K562 (cell line): ENCODE results near the gene EGFR. TPM values are rescaled to one million over a fixed set of nuclear protein-coding genes. Genes with fewer than 3 reads are reported as not detected.

Experiments
- ATAC-seq: fragments of 200-7000 bp; cut with Tn5 transposase; 3 replicates; pipeline ENCODE4 v1.9.1; 2020; ENCODE audit warnings: moderate library complexity
- BruUV-seq: library from RNA; stranded (reverse); fragments of 400-500 nt; replicated peaks from 2 replicates; lab custom pipeline; 2021; lab: Mats Ljungman, UMichigan
- CTCF ChIA-PET: fragments of 300-600 bp; formaldehyde crosslinking; extraction: SDS; loops from one replicate; lab custom pipeline; 2021; ENCODE audit warnings: low intra/inter-chr PET ratio; lab: Yijun Ruan, JAX
- POLR2A ChIA-PET: fragments of 300-600, 350-650 bp; sonication (Branson Sonifier 250); formaldehyde crosslinking; extraction: SDS; loops from one replicate; lab custom pipeline; 2021; ENCODE audit warnings: antibody characterized with exemption, inconsistent platforms; lab: Yijun Ruan, JAX
- DNase-seq, 4 experiments: peaks; one replicate each; pipeline versions ENCODE4 v3.0.0 to v3.0.0-alpha.2; 2011 to 2018; ENCODE audit warnings: low spot score in 3 of 4, mixed read lengths in 3 of 4; ENCODE audit errors: extremely low read depth in 1 of 4
- FAIRE-seq: peaks from 2 replicates; lab custom pipeline; 2011; peaks lifted over from hg19 to GRCh38; lab: Jason Lieb, UNC
- H2AFZ ChIP-seq: 2 replicates; pipeline ENCODE4 v1.6.0; 2011; ENCODE audit warnings: low read depth, low read length, control low read depth, inconsistent platforms
- H3K27ac ChIP-seq: fragments of 200-600 bp; 3 replicates; pipeline ENCODE4 v1.8.0; 2011; ENCODE audit warnings: low read depth, mild to moderate bottlenecking, control low read depth, inconsistent platforms, low read length, moderate library complexity, mixed read lengths; ENCODE audit errors: extremely low read depth
- H3K27me3 ChIP-seq, 2 experiments: fragments of 300-600 bp in 1 of 2; 2 replicates in 1 of 2; 3 replicates in 1 of 2; pipeline versions ENCODE4 v1.6.0 to v1.8.0; 2011; ENCODE audit warnings: inconsistent platforms in 2 of 2, low read length in 2 of 2, mild to moderate bottlenecking in 1 of 2, mixed read lengths in 1 of 2, moderate library complexity in 1 of 2; ENCODE audit not compliant: control insufficient read depth in 2 of 2, insufficient read depth in 2 of 2
- H3K36me3 ChIP-seq: fragments of 300-600 bp; 3 replicates; pipeline ENCODE4 v1.8.0; 2011; ENCODE audit warnings: mild to moderate bottlenecking, low read length, inconsistent platforms; ENCODE audit not compliant: control insufficient read depth, insufficient read depth
- H3K4me1 ChIP-seq, 2 experiments: fragments of 200-600 bp in 1 of 2; replicated peaks in 1 of 2; 2 replicates in 1 of 2; 3 replicates in 1 of 2; pipeline versions ENCODE4 v1.5.1 to v1.8.0; 2011; ENCODE audit warnings: inconsistent platforms in 2 of 2, low read length in 2 of 2, mild to moderate bottlenecking in 1 of 2, mixed read lengths in 1 of 2, moderate library complexity in 1 of 2; ENCODE audit not compliant: control insufficient read depth in 2 of 2, insufficient read depth in 2 of 2
- H3K4me2 ChIP-seq: 2 replicates; pipeline ENCODE4 v1.6.1; 2011; ENCODE audit warnings: low read length, control low read depth, inconsistent platforms, mixed read lengths; ENCODE audit not compliant: insufficient read depth
- H3K4me3 ChIP-seq: fragments of 200-600 bp; sonication (generic), shearing (Covaris generic); 2 replicates; pipeline ENCODE4 v1.5.1; 2016; ENCODE audit warnings: control low read depth, inconsistent platforms
- H3K79me2 ChIP-seq: fragments of 200-600 bp; 3 replicates; pipeline ENCODE4 v1.8.0; 2011; ENCODE audit warnings: low read length, inconsistent platforms; ENCODE audit not compliant: control insufficient read depth, insufficient read depth
- H3K9ac ChIP-seq, 2 experiments: 2 replicates each; pipeline versions ENCODE4 v1.6.0 to v1.6.1; 2011; ENCODE audit warnings: low read depth in 2 of 2, low read length in 2 of 2, control low read depth in 1 of 2, inconsistent platforms in 1 of 2, mild to moderate bottlenecking in 1 of 2, mixed read lengths in 1 of 2; ENCODE audit not compliant: insufficient read depth in 1 of 2
- H3K9me1 ChIP-seq: one replicate; pipeline ENCODE4 v1.6.0; 2011; ENCODE audit warnings: inconsistent platforms, mild to moderate bottlenecking, low read length, moderate library complexity; ENCODE audit not compliant: control insufficient read depth, insufficient read depth
- H3K9me3 ChIP-seq: replicated peaks from 2 replicates; pipeline ENCODE4 v1.5.1; 2011; ENCODE audit warnings: low read depth, low read length, inconsistent platforms; ENCODE audit not compliant: control insufficient read depth, insufficient read depth
- H4K20me1 ChIP-seq: replicated peaks from 2 replicates; pipeline ENCODE4 v1.6.1; 2011; ENCODE audit warnings: low read length, inconsistent platforms, mixed read lengths; ENCODE audit not compliant: control insufficient read depth, insufficient read depth
- CEBPZ ChIP-seq: fragments of 150-350 bp; IDR thresholded peaks from 2 replicates; pipeline ENCODE4 v1.6.1; 2014; ENCODE audit warnings: low read depth, mild to moderate bottlenecking, low read length, borderline replicate concordance
- CHCHD3 ChIP-seq: fragments of 250-450 bp; sonication (Bioruptor Pico); IDR thresholded peaks from 2 replicates; pipeline ENCODE4 v2.1.2; 2022; ENCODE audit warnings: mild to moderate bottlenecking
- ELF1 ChIP-seq: fragments of 200-800 bp; sonication (Bioruptor generic); IDR thresholded peaks from 2 replicates; pipeline ENCODE4 v1.6.1; 2016; ENCODE audit warnings: missing genetic modification characterization, missing compliant biosample characterization
- GATAD2B ChIP-seq: fragments of 450-650 bp; IDR thresholded peaks from 2 replicates; pipeline ENCODE4 v1.6.1; 2017; ENCODE audit warnings: mild to moderate bottlenecking, borderline replicate concordance
- HNRNPLL ChIP-seq: fragments of 200-400 bp; formaldehyde crosslinking; IDR thresholded peaks from 2 replicates; pipeline ENCODE4 v1.6.1; 2017; ENCODE audit warnings: low read length, low read depth, mild to moderate bottlenecking; ENCODE audit not compliant: poor library complexity, severe bottlenecking
- KLF10 ChIP-seq: fragments of 250-450 bp; sonication (Bioruptor Pico); IDR thresholded peaks from 2 replicates; pipeline ENCODE4 v1.6.1; 2021; ENCODE audit warnings: matching md5 sums
- MTA1 ChIP-seq: fragments of 450-650 bp; IDR thresholded peaks from 2 replicates; pipeline ENCODE4 v1.6.1; 2017; ENCODE audit warnings: borderline replicate concordance
- SAFB ChIP-seq: fragments of 200-400 bp; formaldehyde crosslinking; IDR thresholded peaks from 2 replicates; pipeline ENCODE4 v1.6.1; 2017; ENCODE audit warnings: low read depth, low read length, borderline replicate concordance
- SMAD1 ChIP-seq: fragments of 150-350 bp; IDR thresholded peaks from 2 replicates; pipeline ENCODE4 v1.6.1; 2014; ENCODE audit warnings: low read length, low read depth; ENCODE audit not compliant: partially characterized antibody
- TCF15 ChIP-seq: fragments of 250-450 bp; sonication (Bioruptor Pico); IDR thresholded peaks from 2 replicates; pipeline ENCODE4 v1.8.0; 2022; ENCODE audit warnings: moderate library complexity, mild to moderate bottlenecking, inconsistent platforms
- TRIM25 ChIP-seq: fragments of 450-650 bp; IDR thresholded peaks from 2 replicates; pipeline ENCODE4 v1.7.0; 2016; ENCODE audit warnings: borderline replicate concordance
- ZBTB2 ChIP-seq: fragments of 450-650 bp; IDR thresholded peaks from 2 replicates; pipeline ENCODE4 v1.6.1; 2016; ENCODE audit warnings: antibody characterized with exemption
- ZFP36 ChIP-seq: fragments of 150-350 bp; IDR thresholded peaks from 2 replicates; pipeline ENCODE4 v1.6.1; 2018; ENCODE audit warnings: low read length, low read depth; ENCODE audit not compliant: partially characterized antibody
- ZNF444 ChIP-seq: fragments of 250-450 bp; sonication (Bioruptor Pico); IDR thresholded peaks from 2 replicates; pipeline ENCODE4 v1.4.0; 2020; ENCODE audit warnings: mild to moderate bottlenecking, moderate library complexity
- WGBS: fragments of 100-300 bp; shearing (Covaris generic); methylation state at CpG from one replicate; pipeline ENCODE4 v1.1.6; 2016; ENCODE audit warnings: low coverage, mixed read lengths; ENCODE audit not compliant: insufficient coverage; ENCODE audit errors: missing lambda C conversion rate; 5-methylcytosine and 5-hydroxymethylcytosine counted together
- in situ Hi-C: fragments of 300-500 bp; cut with MboI; formaldehyde crosslinking; loops from 4 replicates; pipeline ENCODE4 v1.15.0; 2018; ENCODE audit warnings: inconsistent platforms, mixed read lengths
- intact Hi-C: fragments of 100-400 bp; cut with micrococcal nuclease; formaldehyde crosslinking; loops from 2 replicates; pipeline ENCODE4 v1.14.2; 2022
- polyA plus RNA-seq, 8 experiments: library from polyadenylated mRNA; depleted of rRNA in 4 of 8; stranded (reverse) in 5 of 8; unstranded in 3 of 8; fragments of >200 nt; fragmentation: Nextera tagmentation in 2 of 8; fragmentation: Illumina TruSeq in 1 of 8; extraction: Ambion mirVana in 2 of 8; extraction: Trizol in 1 of 8; gene quantifications; 2 replicates each; pipeline versions ENCODE4 v1.2.1 to v1.2.3, GENCODE V29; 2011 to 2014; ENCODE audit warnings: inconsistent platforms in 1 of 8, missing spikeins in 1 of 8
- total RNA-seq, 7 experiments: library from RNA; depleted of rRNA in 6 of 7; stranded (reverse); fragments of >200 nt in 6 of 7; fragmentation: Illumina TruSeq in 2 of 7; extraction: Trizol in 2 of 7; gene quantifications; 2 replicates each; pipeline versions ENCODE4 v1.2.1 to v1.2.3, GENCODE V29; 2011 to 2021; ENCODE audit warnings: low replicate concordance in 1 of 7

Gene EGFR
- total and polyA plus RNA-seq, 9 of the 15 experiments (the other 6 are each of a cell fraction or from before 2014, with no cell fraction given): 0.13 TPM; not detected in 8

- H3K36me3 ChIP-seq: no peaks in the 10 kb centered on the region
- no peak overlapping the region for H3K27ac ChIP-seq
- intact Hi-C loops: no loop called here
- no peaks in the 10 kb centered on the region for H3K79me2 ChIP-seq
- H3K9me1 ChIP-seq: no peaks in the 10 kb centered on the region
- peaks cover under 1 to 13% of the 10 kb centered on the region in 2 experiments; a peak in 3 of 5 replicates for H3K27me3 ChIP-seq
- CTCF ChIA-PET: no interaction called here
- H3K9ac ChIP-seq: no peak overlapping the region
- 2% methylated on average over 6 of the region's 6 CpGs for WGBS
- H3K9me3 ChIP-seq: no peaks in the 10 kb centered on the region
- H4K20me1 ChIP-seq: peaks cover 2% of the 10 kb centered on the region; the same call in 1 of the 2 replicates
- BruUV-seq: no TSS peak
- POLR2A ChIA-PET: no interaction called here
- no peak overlapping the region for H3K4me2 ChIP-seq
- no peak for ATAC-seq
- no peak for DNase-seq
- in situ Hi-C loops: no loop called here
- H3K4me1 ChIP-seq: no peaks in the 10 kb centered on the region
- no peak for FAIRE-seq
- no peak overlapping the region for H2AFZ ChIP-seq
- no peak overlapping the region for H3K4me3 ChIP-seq
- TF ChIP-seq CEBPZ (no peak), HNRNPLL (no peak), TRIM25 (no peak), TCF15 (no peak), SMAD1 (no peak), MTA1 (no peak), GATAD2B (no peak), ZBTB2 (no peak), SAFB (no peak), ELF1 (tag) (no peak), ZFP36 (no peak), KLF10 (no peak), ZNF444 (CRISPR knock-in tag) (no peak), CHCHD3 (CRISPR knock-in tag) (no peak)
Observed at GRCh38 chr7:55060636-55061022, 41.8 kb downstream of the EGFR start.
